ENCODE results near the gene CDKN2C. TPM values are rescaled to one million over a fixed set of nuclear protein-coding genes. Genes with fewer than 3 reads are reported as not detected.

CDKN2C gene
- total RNA-seq, 1 experiment from 2014 or later = 9.4 TPM

GRCh38 chr1:50994997-50995396, 25.0 kb downstream of the CDKN2C start:
- TF ChIP-seq POLR2AphosphoS5 (IDR thresholded peaks at IDR 0.05; ENCODE audit: low read depth, low read length) = no peak
- Histone ChIP-seq H3K4me3 (replicated peaks in 1 of 2; ENCODE audit: low read depth in 1 of 2, low read length in 2 of 2) (no peak overlapping the region), H3K9me2 (ENCODE audit: insufficient read depth) (no peaks in the 10 kb centered on the region), H3K4me2 (ENCODE audit: low read length) (no peak overlapping the region), H3K27me3 (ENCODE audit: insufficient read depth, low read length) (no peaks in the 10 kb centered on the region), H3K9me3 (ENCODE audit: control insufficient read depth in 1 of 2, insufficient read depth in 1 of 2, low read depth in 1 of 2, low read length in 2 of 2) (no peaks in the 10 kb centered on the region), H3K36me3 (ENCODE audit: control insufficient read depth in 1 of 2, insufficient read depth in 2 of 2, low read length in 2 of 2) (no peaks in the 10 kb centered on the region), H4K20me1 (ENCODE audit: insufficient read depth) (no peaks in the 10 kb centered on the region), H3K79me2 (ENCODE audit: insufficient read depth, low read length) (no peaks in the 10 kb centered on the region), H3K4me1 (ENCODE audit: control insufficient read depth in 1 of 2, insufficient read depth in 2 of 2, low read length in 2 of 2) (no peaks in the 10 kb centered on the region), H2AFZ (ENCODE audit: low read depth, low read length, poor library complexity, severe bottlenecking) (no peak overlapping the region), H3K27ac (ENCODE audit: low read depth, low read length) (no peak overlapping the region), H3K9ac (ENCODE audit: low read length) (no peak overlapping the region)
- ChIA-PET POLR2A (no interaction called here), RAD21 (ENCODE audit: low non-redundant PET in 1 of 2, low total read pairs in 2 of 2, uncharacterized antibody in 2 of 2, unreplicated experiment in 2 of 2) (no interaction called here), CTCF (no interaction called here)
- BruUV-seq (replicated peaks) = no TSS peak
- DNase-seq (ENCODE audit: low read depth, low spot score) (no peak), ATAC-seq (no peak)
- intact Hi-C loops (cut with micrococcal nuclease) = no loop called here

- ChIA-PET CTCF (no interaction called here), POLR2A (interaction anchor here (0.7 kb wide), 1 partner anchor 1158 kb away, joined by 3 read pairs; no protein-coding TSS in a partner anchor), RAD21 (ENCODE audit: low non-redundant PET in 1 of 2, low total read pairs in 2 of 2, uncharacterized antibody in 2 of 2, unreplicated experiment in 2 of 2) (no interaction called here)
- BruUV-seq (replicated peaks) = no TSS peak
- no peak overlapping the region for H3K9ac ChIP-seq (ENCODE audit: low read length)
- H3K27me3 ChIP-seq (ENCODE audit: insufficient read depth, low read length) = no peaks in the 10 kb centered on the region
- intact Hi-C loops (cut with micrococcal nuclease) = no loop called here
- no peak overlapping the region for H2AFZ ChIP-seq (ENCODE audit: low read depth, low read length, poor library complexity, severe bottlenecking)
- no peaks in the 10 kb centered on the region for H3K4me1 ChIP-seq (ENCODE audit: control insufficient read depth in 1 of 2, insufficient read depth in 2 of 2, low read length in 2 of 2)
- no peaks in the 10 kb centered on the region for H3K36me3 ChIP-seq (ENCODE audit: control insufficient read depth in 1 of 2, insufficient read depth in 2 of 2, low read length in 2 of 2)
- ATAC-seq (no peak), DNase-seq (ENCODE audit: low read depth, low spot score) (no peak)
- H4K20me1 ChIP-seq (ENCODE audit: insufficient read depth) = no peaks in the 10 kb centered on the region
- no peaks in the 10 kb centered on the region for H3K9me2 ChIP-seq (ENCODE audit: insufficient read depth)
- H3K4me3 ChIP-seq (replicated peaks in 1 of 2; ENCODE audit: low read depth in 1 of 2, low read length in 2 of 2) = no peak overlapping the region
- no peaks in the 10 kb centered on the region for H3K79me2 ChIP-seq (ENCODE audit: insufficient read depth, low read length)
- no peaks in the 10 kb centered on the region for H3K9me3 ChIP-seq (ENCODE audit: control insufficient read depth in 1 of 2, insufficient read depth in 1 of 2, low read depth in 1 of 2, low read length in 2 of 2)
- H3K27ac ChIP-seq (ENCODE audit: low read depth, low read length) = no peak overlapping the region
- no peak overlapping the region for H3K4me2 ChIP-seq (ENCODE audit: low read length)
- TF ChIP-seq EGR1 (IDR thresholded peaks at IDR 0.05; ENCODE audit: low read depth) (no peak), CBX3 (IDR thresholded peaks at IDR 0.05; ENCODE audit: low read depth) (no peak), POLR2A (IDR thresholded peaks at IDR 0.05; ENCODE audit: borderline replicate concordance, extremely low read depth, insufficient read depth, insufficient read length) (no peak), RAD21 (IDR thresholded peaks at IDR 0.05; ENCODE audit: low read depth) (no peak), SRF (IDR thresholded peaks at IDR 0.05; ENCODE audit: low read depth) (no peak), REST (IDR thresholded peaks at IDR 0.05; ENCODE audit: low read depth) (no peak), CEBPB (IDR thresholded peaks at IDR 0.05; ENCODE audit: low read depth) (no peak), ATF3 (IDR thresholded peaks at IDR 0.05) (no peak), ZNF274 (IDR thresholded peaks at IDR 0.05; ENCODE audit: low read depth, low read length) (no peak), CTCF (IDR thresholded peaks at IDR 0.05 in 2 of 3, conservative IDR thresholded peaks at IDR 0.05 in 1 of 3; ENCODE audit: borderline replicate concordance in 1 of 3, insufficient read depth in 1 of 3, low read depth in 2 of 3, low read length in 2 of 3) (no peak), FOSL1 (IDR thresholded peaks at IDR 0.05; ENCODE audit: low read depth) (no peak), ZBTB33 (IDR thresholded peaks at IDR 0.05; ENCODE audit: extremely low read depth, insufficient replicate concordance, low read length) (no peak), ELF1 (IDR thresholded peaks at IDR 0.05; ENCODE audit: borderline replicate concordance, low read depth) (no peak)
These were observed 25.6 kb downstream of the CDKN2C start for GRCh38 chr1:50995651-50996050.

All from HCT116 (cell line).